Measurements from ENCODE around the gene LGALS7B.
A peak's percentile ranks its signal among the peaks of the same experiment; 100 is the strongest.

Gene LGALS7B

GRCh38 chr19:38778733-38779132 is 10.3 kb upstream of the LGALS7B start:
- no peak for TF ChIP-seq ZNF677 (tag by site-specific recombination; IDR thresholded peaks at IDR 0.05)
- TF ChIP-seq, protein P1, sequence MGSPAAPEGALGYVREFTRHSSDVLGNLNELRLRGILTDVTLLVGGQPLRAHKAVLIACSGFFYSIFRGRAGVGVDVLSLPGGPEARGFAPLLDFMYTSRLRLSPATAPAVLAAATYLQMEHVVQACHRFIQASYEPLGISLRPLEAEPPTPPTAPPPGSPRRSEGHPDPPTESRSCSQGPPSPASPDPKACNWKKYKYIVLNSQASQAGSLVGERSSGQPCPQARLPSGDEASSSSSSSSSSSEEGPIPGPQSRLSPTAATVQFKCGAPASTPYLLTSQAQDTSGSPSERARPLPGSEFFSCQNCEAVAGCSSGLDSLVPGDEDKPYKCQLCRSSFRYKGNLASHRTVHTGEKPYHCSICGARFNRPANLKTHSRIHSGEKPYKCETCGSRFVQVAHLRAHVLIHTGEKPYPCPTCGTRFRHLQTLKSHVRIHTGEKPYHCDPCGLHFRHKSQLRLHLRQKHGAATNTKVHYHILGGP (tag by site-specific recombination; IDR thresholded peaks at IDR 0.05): no peak
- TF ChIP-seq ZBTB8A (tag by site-specific recombination; IDR thresholded peaks at IDR 0.05): peak; percentile 73
- TF ChIP-seq ZNF366 (tag by site-specific recombination; conservative IDR thresholded peaks at IDR 0.05): 0 out of 2 replicates have a peak, but pooled peaks have one; percentile 25
- TF ChIP-seq ZXDB (tag by site-specific recombination; IDR thresholded peaks at IDR 0.05): no peak
- no peak for TF ChIP-seq ZNF473 (tag by site-specific recombination; IDR thresholded peaks at IDR 0.05)
- peak; percentile 40; the same call in 1 of the 2 replicates for TF ChIP-seq ZIC2 (tag by site-specific recombination; IDR thresholded peaks at IDR 0.05)
- TF ChIP-seq GLIS2 (tag by site-specific recombination; IDR thresholded peaks at IDR 0.05): peak; percentile 31; the same call in 1 of the 2 replicates
- no peak for TF ChIP-seq SP2 (tag by site-specific recombination; IDR thresholded peaks at IDR 0.05)
- CTCF ChIA-PET: interaction anchor here (1.5 kb wide), 1 partner anchor 9 kb away, joined by 3 read pairs; no protein-coding TSS in a partner anchor
- POLR2A ChIA-PET: no interaction called here

GRCh38 chr19:38780443-38780842 is 8.6 kb upstream of the LGALS7B start:
- ChIA-PET POLR2A (no interaction called here), CTCF (interaction anchor here (0.9 to 5.7 kb wide), 2 partner anchors 11 to 118 kb away, joined by 4 to 21 read pairs; no protein-coding TSS in a partner anchor)
- Histone ChIP-seq H3K4me3 (ENCODE audit: low read depth, low read length) (no peak overlapping the region), H3K4me1 (ENCODE audit: control insufficient read depth, insufficient read depth, low read length) (no peaks in the 10 kb centered on the region), H3K9me3 (ENCODE audit: control insufficient read depth, insufficient read depth, low read depth, low read length) (no peaks in the 10 kb centered on the region), H3K36me3 (ENCODE audit: control insufficient read depth in 2 of 2, insufficient read depth in 1 of 2, low read length in 2 of 2) (no peaks in the 10 kb centered on the region; a peak in 1 of 3 replicates), H3K27ac (ENCODE audit: extremely low read depth, low read depth, low read length) (no peak overlapping the region)
- TF ChIP-seq ZNF157 (tag by site-specific recombination; IDR thresholded peaks at IDR 0.05) (no peak), ZNF121 (tag by site-specific recombination; IDR thresholded peaks at IDR 0.05) (peak; percentile 85; the same call in 1 of the 2 replicates)
- TF ChIP-seq, protein P2, sequence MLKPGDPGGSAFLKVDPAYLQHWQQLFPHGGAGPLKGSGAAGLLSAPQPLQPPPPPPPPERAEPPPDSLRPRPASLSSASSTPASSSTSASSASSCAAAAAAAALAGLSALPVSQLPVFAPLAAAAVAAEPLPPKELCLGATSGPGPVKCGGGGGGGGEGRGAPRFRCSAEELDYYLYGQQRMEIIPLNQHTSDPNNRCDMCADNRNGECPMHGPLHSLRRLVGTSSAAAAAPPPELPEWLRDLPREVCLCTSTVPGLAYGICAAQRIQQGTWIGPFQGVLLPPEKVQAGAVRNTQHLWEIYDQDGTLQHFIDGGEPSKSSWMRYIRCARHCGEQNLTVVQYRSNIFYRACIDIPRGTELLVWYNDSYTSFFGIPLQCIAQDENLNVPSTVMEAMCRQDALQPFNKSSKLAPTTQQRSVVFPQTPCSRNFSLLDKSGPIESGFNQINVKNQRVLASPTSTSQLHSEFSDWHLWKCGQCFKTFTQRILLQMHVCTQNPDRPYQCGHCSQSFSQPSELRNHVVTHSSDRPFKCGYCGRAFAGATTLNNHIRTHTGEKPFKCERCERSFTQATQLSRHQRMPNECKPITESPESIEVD (tag by site-specific recombination; IDR thresholded peaks at IDR 0.05): no peak

More at GRCh38 chr19:38778733-38779132, 10.3 kb upstream of the LGALS7B start:
- Histone ChIP-seq H3K4me3 (ENCODE audit: low read depth, low read length) (no peak overlapping the region), H3K9me3 (ENCODE audit: control insufficient read depth, insufficient read depth, low read depth, low read length) (no peaks in the 10 kb centered on the region), H3K36me3 (ENCODE audit: control insufficient read depth in 2 of 2, insufficient read depth in 1 of 2, low read length in 2 of 2) (no peaks in the 10 kb centered on the region; a peak in 1 of 3 replicates), H3K27ac (ENCODE audit: extremely low read depth, low read depth, low read length) (no peak overlapping the region), H3K4me1 (ENCODE audit: control insufficient read depth, insufficient read depth, low read length) (no peaks in the 10 kb centered on the region)

DNA sequence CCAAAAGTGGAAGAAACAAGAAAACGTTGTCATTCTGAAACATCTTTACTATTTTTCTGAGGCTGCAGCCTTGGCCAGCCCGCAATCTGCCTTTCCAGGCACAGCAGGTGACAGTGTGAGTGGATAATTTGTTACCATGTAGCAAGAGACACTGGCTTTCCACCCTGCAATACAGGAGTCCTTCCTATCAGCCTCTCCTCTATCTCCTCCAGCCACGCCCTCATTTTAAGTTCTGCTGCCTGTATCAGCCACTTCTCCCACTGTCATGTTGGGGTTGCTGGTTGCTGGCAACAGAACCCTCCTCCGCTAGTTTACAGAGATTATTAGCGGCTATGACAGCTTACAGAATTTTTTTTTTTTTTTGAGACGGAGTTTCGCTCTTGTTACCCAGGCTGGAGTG is 7.9 kb upstream of the LGALS7B start:
- Histone ChIP-seq H3K4me3 (ENCODE audit: low read depth, low read length) (no peak overlapping the region), H3K4me1 (ENCODE audit: control insufficient read depth, insufficient read depth, low read length) (no peaks in the 10 kb centered on the region), H3K36me3 (ENCODE audit: control insufficient read depth in 2 of 2, insufficient read depth in 1 of 2, low read length in 2 of 2) (no peaks in the 10 kb centered on the region; a peak in 1 of 3 replicates), H3K9me3 (ENCODE audit: control insufficient read depth, insufficient read depth, low read depth, low read length) (no peaks in the 10 kb centered on the region), H3K27ac (ENCODE audit: extremely low read depth, low read depth, low read length) (no peak overlapping the region)
- CTCF ChIA-PET: interaction anchor here (0.6 to 5.7 kb wide), 5 partner anchors 11 to 330 kb away, joined by 3 to 21 read pairs (median 4); no protein-coding TSS in a partner anchor
- POLR2A ChIA-PET: no interaction called here
- TF ChIP-seq, protein P3, sequence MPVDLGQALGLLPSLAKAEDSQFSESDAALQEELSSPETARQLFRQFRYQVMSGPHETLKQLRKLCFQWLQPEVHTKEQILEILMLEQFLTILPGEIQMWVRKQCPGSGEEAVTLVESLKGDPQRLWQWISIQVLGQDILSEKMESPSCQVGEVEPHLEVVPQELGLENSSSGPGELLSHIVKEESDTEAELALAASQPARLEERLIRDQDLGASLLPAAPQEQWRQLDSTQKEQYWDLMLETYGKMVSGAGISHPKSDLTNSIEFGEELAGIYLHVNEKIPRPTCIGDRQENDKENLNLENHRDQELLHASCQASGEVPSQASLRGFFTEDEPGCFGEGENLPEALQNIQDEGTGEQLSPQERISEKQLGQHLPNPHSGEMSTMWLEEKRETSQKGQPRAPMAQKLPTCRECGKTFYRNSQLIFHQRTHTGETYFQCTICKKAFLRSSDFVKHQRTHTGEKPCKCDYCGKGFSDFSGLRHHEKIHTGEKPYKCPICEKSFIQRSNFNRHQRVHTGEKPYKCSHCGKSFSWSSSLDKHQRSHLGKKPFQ (tag by site-specific recombination; IDR thresholded peaks at IDR 0.05): no peak
- TF ChIP-seq MZF1 (tag by site-specific recombination; IDR thresholded peaks at IDR 0.05; ENCODE audit: borderline replicate concordance) (no peak), FEZF1 (tag by site-specific recombination; IDR thresholded peaks at IDR 0.05) (no peak), ZNF324 (tag by site-specific recombination; IDR thresholded peaks at IDR 0.05) (no peak), ZNF404 (tag by site-specific recombination; IDR thresholded peaks at IDR 0.05) (no peak), ZNF658 (tag by site-specific recombination; IDR thresholded peaks at IDR 0.05) (no peak), KLF10 (tag by site-specific recombination; IDR thresholded peaks at IDR 0.05) (no peak), ZNF791 (tag by site-specific recombination; IDR thresholded peaks at IDR 0.05) (0 out of 2 replicates have a peak, but pooled peaks have one; percentile 10)
- TF ChIP-seq, protein P4, sequence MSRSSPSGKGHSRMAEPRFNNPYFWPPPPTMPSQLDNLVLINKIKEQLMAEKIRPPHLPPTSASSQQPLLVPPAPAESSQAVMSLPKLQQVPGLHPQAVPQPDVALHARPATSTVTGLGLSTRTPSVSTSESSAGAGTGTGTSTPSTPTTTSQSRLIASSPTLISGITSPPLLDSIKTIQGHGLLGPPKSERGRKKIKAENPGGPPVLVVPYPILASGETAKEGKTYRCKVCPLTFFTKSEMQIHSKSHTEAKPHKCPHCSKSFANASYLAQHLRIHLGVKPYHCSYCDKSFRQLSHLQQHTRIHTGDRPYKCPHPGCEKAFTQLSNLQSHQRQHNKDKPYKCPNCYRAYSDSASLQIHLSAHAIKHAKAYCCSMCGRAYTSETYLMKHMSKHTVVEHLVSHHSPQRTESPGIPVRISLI (tag by site-specific recombination; IDR thresholded peaks at IDR 0.05): 0 out of 2 replicates have a peak, but pooled peaks have one; percentile 29
